Sigmoid colon (tissue), 4 donors: ENCODE measurements around the gene LDB2.
"Not testable (repeated sequence)": the region's sequence is repeated elsewhere in the genome, so short reads cannot be mapped to it uniquely, and the experiment has no call there.

ENCODE experiments used
- CTCF ChIP-seq, 4 experiments: fragments of 450-650 bp in 3 of 4; fragments of 200-600 bp in 1 of 4; IDR thresholded peaks; one replicate each; pipeline ENCODE4 v1.5.1; 2016 to 2019; ENCODE audit warnings: antibody characterized with exemption in 4 of 4, mild to moderate bottlenecking in 3 of 4, moderate library complexity in 2 of 4
- EP300 ChIP-seq, 4 donors: sonication (generic); formaldehyde crosslinking; IDR thresholded peaks; one replicate each; pipeline ENCODE4 v1.6.1; 2017; ENCODE audit warnings: antibody characterized with exemption in 4 of 4
- POLR2A ChIP-seq, 2 donors: fragments of 450-650 bp; IDR thresholded peaks; one replicate each; pipeline ENCODE4 v1.6.1; 2016; ENCODE audit warnings: antibody characterized with exemption in 2 of 2, mild to moderate bottlenecking in 2 of 2, moderate library complexity in 2 of 2
- POLR2AphosphoS5 ChIP-seq, 4 donors: sonication (generic); formaldehyde crosslinking; IDR thresholded peaks; one replicate each; pipeline ENCODE4 v1.6.1; 2017; ENCODE audit warnings: antibody characterized with exemption in 4 of 4

- not testable (repeated sequence) for TF ChIP-seq POLR2A, POLR2AphosphoS5, CTCF, EP300 (IDR thresholded peaks at IDR 0.05)
Observed at GRCh38 chr4:16523526-16523925, 374.9 kb downstream of the LDB2 start.
